SJSA1 (cell line): Measurements from ENCODE around the gene ARHGEF4. TPM values are rescaled to one million over a fixed set of nuclear protein-coding genes. Genes with fewer than 3 reads are reported as not detected.

ENCODE experiments used
- DNase-seq, 2 experiments: peaks; one replicate each; pipeline ENCODE4 v3.0.0-alpha.2; 2015 to 2020; ENCODE audit warnings: low spot score in 2 of 2, low read depth in 1 of 2
- H3K27ac ChIP-seq: fragments of 250-450 bp; sonication (Bioruptor Pico); 2 replicates; pipeline ENCODE4 v1.5.1; 2020; ENCODE audit warnings: mild to moderate bottlenecking, moderate library complexity
- H3K27me3 ChIP-seq: fragments of 250-450 bp; sonication (Bioruptor Pico); replicated peaks from 2 replicates; pipeline ENCODE4 v1.5.1; 2020; ENCODE audit warnings: mild to moderate bottlenecking, moderate library complexity
- H3K36me3 ChIP-seq: fragments of 250-450 bp; sonication (Bioruptor Pico); 2 replicates; pipeline ENCODE4 v1.5.1; 2020; ENCODE audit warnings: mild to moderate bottlenecking
- H3K4me1 ChIP-seq: fragments of 250-450 bp; sonication (Bioruptor Pico); replicated peaks from 2 replicates; pipeline ENCODE4 v1.6.1; 2021; ENCODE audit warnings: mild to moderate bottlenecking
- H3K4me3 ChIP-seq: fragments of 250-450 bp; sonication (Bioruptor Pico); 2 replicates; pipeline ENCODE4 v1.5.1; 2020; ENCODE audit warnings: mild to moderate bottlenecking
- H3K9me3 ChIP-seq: fragments of 250-450 bp; sonication (Bioruptor Pico); replicated peaks from 2 replicates; pipeline ENCODE4 v1.5.1; 2020; ENCODE audit warnings: mild to moderate bottlenecking
- total RNA-seq: library from RNA; depleted of rRNA; stranded (reverse); fragments of >200 nt; shearing (Covaris generic); gene quantifications from 2 replicates; pipeline ENCODE4 v1.2.3, GENCODE V29; 2014

Gene ARHGEF4
- total RNA-seq, 1 experiment from 2014 or later = 3.9 TPM

DNA sequence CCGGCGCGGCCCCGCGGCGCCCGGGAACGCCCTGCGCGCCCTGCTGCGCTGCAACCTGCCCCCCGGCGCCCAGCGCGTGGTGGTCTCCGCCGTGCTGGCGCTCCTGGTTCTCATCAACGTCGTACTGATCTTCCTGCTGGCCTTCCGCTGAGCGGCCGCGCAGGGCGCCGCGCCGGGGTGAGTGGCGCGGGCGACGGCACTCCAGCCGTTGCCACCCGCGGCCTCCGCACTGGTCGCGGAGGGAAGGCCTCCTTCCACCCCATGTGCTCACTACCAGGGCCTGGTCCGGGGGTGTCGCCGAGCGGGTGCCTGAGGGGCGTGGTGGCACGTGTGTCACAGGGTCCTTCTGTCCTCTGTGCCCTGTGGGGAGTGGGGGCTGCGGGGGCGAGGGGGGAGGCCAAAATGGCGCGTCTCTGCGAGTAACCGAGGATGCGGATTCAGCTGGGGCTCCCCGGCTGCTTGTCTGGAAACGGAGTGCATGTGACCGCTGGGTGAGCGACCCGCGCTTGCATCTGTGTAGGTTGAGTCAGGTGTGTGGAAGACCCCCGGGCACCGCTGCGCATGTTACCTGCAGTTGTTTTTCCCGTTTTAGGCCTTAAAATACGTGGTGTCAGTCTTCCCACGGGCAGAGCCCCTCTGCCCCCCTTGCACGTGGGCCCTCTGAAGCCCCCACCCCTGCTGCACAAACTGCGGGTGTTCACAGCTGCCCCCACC is 198.6 kb downstream of the ARHGEF4 start:
- H3K4me3 ChIP-seq = peak overlapping the region; percentile 42
- DNase-seq = peak in 1 of 2 experiments; percentile 41
- no peaks in the 10 kb centered on the region for H3K36me3 ChIP-seq
- H3K27ac ChIP-seq = no peak overlapping the region
- peaks cover 20% of the 10 kb centered on the region for H3K4me1 ChIP-seq
- no peaks in the 10 kb centered on the region for H3K27me3 ChIP-seq
- no peaks in the 10 kb centered on the region; the same call in 1 of the 2 replicates for H3K9me3 ChIP-seq

DNA sequence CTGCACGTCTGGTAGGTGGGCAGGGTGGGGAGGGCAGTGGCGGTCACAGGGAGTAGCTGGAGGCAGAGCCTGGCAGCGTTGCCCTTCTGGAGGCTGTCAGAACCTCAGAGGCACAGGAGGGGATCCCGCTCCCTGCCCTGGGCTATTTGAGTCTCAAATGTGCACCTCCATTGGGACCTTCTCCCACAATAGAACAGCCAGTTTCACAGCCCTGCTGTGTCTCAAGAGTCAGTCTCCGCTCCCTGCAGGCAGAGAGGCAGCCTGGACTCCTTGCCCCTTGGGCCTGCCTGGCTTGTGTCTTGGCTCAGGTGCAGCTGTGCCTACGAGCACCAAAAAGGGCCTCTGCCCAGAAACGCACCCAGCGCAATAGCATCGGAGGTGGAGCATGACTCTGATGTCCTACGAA is 199.1 kb downstream of the ARHGEF4 start:
- H3K4me3 ChIP-seq = no peak overlapping the region
- H3K36me3 ChIP-seq = no peaks in the 10 kb centered on the region
- no peaks in the 10 kb centered on the region; the same call in 1 of the 2 replicates for H3K9me3 ChIP-seq
- H3K27me3 ChIP-seq = no peaks in the 10 kb centered on the region
- no peak overlapping the region for H3K27ac ChIP-seq
- H3K4me1 ChIP-seq = peaks cover 20% of the 10 kb centered on the region
- DNase-seq = no peak

DNA sequence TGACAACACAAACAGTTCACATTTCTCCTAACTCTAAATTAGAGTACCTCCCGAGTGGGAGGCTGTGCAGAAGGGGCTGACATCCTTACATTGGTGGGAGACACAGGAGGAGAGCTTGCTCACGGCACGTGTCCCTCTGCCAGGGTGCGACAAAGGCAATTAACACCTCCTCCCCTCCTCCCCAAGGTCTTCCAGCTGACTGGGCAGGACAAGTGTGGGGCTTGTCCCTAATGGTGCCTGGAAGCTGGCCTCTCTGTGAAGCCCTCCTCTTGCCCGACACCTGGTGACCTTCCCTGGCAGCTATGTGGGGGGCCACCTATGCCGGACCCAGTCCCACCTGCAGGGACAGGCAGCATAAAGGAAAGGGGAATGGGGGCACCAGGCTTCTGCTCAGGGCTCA is 199.6 kb downstream of the ARHGEF4 start:
- peaks cover 20% of the 10 kb centered on the region for H3K4me1 ChIP-seq
- H3K36me3 ChIP-seq = no peaks in the 10 kb centered on the region
- H3K27ac ChIP-seq = no peak overlapping the region
- no peaks in the 10 kb centered on the region; the same call in 1 of the 2 replicates for H3K9me3 ChIP-seq
- H3K27me3 ChIP-seq = no peaks in the 10 kb centered on the region
- no peak for DNase-seq
- no peak overlapping the region for H3K4me3 ChIP-seq

DNA sequence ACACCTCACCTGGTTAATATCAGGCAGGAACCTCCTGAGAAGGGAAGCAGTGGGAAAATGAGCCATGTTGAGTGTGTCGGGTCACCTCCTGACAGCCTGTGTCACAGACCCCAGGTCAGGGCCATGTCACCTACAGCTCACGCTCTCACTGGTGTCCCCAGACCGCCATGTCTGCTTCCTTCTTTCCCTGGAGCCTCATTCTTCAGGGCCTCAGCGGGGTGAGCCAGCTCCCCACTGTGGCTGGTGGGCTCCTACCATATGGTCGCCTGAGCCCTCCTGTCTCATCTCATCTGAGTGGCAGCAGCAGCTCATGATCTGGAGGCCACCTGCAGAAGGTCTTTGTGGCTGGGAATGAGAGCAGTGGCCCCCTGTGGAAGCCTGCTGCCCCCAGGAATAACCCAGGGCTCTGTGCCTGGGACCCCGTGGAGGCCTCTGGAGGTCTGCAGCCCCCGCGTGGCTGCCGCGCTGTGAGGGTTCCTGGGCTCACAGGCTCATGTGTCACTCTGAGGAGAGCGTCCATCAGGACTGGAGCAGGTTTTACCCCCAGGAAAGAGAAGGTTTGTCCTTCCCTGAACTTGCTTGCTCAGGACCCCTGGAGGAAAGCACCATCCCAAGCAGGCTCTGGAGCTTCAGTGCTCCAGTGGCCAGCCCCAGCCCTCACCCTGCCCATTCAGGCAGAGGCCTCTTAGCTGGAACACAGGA is 200.1 kb downstream of the ARHGEF4 start:
- Histone ChIP-seq H3K4me1 (peaks cover 20% of the 10 kb centered on the region), H3K27me3 (no peaks in the 10 kb centered on the region), H3K36me3 (no peaks in the 10 kb centered on the region), H3K27ac (no peak overlapping the region), H3K4me3 (no peak overlapping the region), H3K9me3 (no peaks in the 10 kb centered on the region; the same call in 1 of the 2 replicates)
- no peak for DNase-seq

DNA sequence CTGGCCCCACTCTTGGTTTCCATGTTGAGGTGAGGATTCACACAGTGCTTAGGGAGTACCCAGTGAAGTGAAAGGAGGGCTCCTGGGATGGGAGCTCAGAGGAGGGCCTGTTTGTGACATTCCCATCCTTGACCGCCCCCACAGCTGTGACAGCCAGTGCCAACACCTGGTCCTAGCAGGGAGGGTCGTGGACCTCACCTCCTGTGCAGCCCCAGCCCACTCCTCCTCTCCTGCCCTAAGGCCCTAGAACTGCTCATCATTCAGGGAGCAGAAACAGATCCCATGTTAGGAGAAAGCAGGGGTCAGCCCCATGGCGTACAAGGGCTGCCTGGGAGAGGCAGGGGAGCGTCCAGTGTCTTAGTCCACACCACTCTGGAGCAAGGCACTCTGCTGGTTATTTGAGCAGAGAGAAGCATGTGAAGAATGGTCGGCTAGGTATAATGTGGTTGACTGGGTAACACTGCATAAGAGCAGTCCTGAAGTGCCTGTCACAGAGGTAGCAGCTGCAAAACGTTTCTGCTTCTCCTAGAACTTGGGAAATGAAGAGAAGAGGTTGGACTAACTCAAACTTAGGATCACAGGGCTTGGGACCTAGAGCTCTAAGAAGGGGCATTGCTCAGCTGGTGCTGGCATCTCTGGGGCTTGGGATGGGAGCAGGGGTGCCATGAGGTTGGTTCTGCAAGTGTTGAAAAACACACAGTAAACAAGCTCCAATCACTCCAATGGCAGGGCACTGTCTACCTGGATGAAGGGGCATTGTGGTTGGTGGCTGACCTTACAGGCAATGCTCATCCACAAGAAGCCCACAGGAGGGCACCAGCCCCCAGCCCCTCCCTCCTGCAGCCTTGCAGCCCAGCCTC is 200.9 kb downstream of the ARHGEF4 start:
- no peaks in the 10 kb centered on the region; the same call in 1 of the 2 replicates for H3K9me3 ChIP-seq
- no peak overlapping the region for H3K27ac ChIP-seq
- H3K4me1 ChIP-seq = peaks cover 20% of the 10 kb centered on the region
- no peak for DNase-seq
- no peak overlapping the region for H3K4me3 ChIP-seq
- H3K36me3 ChIP-seq = no peaks in the 10 kb centered on the region
- H3K27me3 ChIP-seq = no peaks in the 10 kb centered on the region

DNA sequence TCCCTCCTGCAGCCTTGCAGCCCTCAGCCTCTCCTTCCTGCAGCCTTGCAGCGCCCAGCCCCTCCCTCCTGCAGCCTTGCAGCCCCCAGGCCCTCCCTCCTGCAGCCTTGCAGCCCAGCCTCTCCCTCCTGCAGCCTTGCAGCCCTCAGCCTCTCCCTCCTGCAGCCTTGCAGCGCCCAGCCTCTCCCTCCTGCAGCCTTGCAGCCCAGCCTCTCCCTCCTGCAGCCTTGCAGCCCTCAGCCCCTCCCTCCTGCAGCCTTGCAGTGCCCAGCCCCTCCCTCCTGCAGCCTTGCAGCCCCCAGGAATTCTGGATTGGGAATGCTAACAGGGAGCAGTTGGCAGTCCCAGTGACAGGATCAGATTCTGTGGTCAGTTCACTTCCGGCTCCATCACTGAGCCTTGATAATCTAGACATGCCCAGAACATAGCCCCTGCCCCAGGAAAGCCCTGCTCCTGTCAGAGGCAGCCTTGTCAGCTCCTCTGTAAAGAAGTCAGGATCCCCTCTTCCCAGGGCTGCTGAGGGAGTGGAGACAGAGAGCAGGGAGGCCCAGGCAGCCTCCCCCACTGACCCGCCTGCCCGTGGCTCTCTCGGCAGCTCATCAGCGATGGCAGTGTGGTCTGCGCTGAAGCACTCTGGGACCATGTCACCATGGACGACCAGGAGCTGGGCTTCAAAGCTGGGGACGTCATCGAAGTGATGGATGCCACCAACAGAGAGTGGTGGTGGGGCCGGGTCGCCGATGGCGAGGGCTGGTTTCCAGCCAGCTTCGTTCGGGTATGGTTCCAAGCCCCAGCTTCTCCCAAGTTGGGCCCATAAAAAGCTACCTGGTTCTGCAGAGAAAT is 201.8 kb downstream of the ARHGEF4 start:
- H3K36me3 ChIP-seq = no peaks in the 10 kb centered on the region
- no peak for DNase-seq
- H3K9me3 ChIP-seq = no peaks in the 10 kb centered on the region; the same call in 1 of the 2 replicates
- H3K27me3 ChIP-seq = no peaks in the 10 kb centered on the region
- H3K27ac ChIP-seq = no peak overlapping the region
- peaks cover 20% of the 10 kb centered on the region for H3K4me1 ChIP-seq
- no peak overlapping the region for H3K4me3 ChIP-seq

DNA sequence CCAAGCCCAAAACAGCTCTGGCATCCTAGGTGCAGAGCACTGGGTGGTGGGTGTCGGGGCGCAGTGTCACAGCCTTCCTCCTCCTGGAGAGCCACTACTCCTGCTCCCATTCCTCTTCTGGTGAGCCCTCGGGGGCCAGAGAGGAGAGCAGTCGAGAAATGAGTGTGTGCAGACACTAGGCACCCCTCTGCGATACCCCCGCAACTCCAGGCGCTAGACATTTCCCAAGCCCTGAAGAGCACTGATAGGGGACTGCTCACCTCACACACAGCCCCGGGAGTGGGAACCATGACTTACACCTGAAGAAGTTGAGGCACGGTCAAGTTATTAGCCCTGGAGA is 202.4 kb downstream of the ARHGEF4 start:
- Histone ChIP-seq H3K36me3 (no peaks in the 10 kb centered on the region), H3K4me1 (peaks cover 15% of the 10 kb centered on the region), H3K27me3 (no peaks in the 10 kb centered on the region), H3K4me3 (no peak overlapping the region), H3K9me3 (no peaks in the 10 kb centered on the region; the same call in 1 of the 2 replicates), H3K27ac (no peak overlapping the region)
- no peak for DNase-seq

DNA sequence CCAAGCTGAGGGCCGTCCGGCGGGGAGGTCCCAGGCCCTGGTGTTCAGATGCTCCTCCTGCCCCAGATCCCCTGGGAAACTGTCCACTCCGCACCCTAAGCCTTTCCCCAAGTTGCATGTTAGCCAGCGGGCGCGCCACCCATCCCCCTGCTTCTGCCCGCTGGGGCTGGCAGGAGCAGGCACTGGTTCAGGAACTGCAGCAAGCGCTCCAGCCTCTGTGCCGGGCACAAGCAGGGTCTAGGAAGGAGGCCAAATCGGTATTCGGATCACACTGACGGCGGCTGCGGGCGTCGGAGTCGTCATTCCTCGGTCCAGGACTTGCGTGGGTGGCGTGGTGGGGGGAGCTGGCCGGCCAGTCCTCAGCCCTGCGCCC is 202.8 kb downstream of the ARHGEF4 start:
- Histone ChIP-seq H3K27ac (no peak overlapping the region), H3K4me1 (peaks cover 10% of the 10 kb centered on the region), H3K9me3 (no peaks in the 10 kb centered on the region; the same call in 1 of the 2 replicates), H3K27me3 (no peaks in the 10 kb centered on the region), H3K36me3 (no peaks in the 10 kb centered on the region), H3K4me3 (no peak overlapping the region)
- DNase-seq = peak in 1 of 2 experiments; percentile 41

DNA sequence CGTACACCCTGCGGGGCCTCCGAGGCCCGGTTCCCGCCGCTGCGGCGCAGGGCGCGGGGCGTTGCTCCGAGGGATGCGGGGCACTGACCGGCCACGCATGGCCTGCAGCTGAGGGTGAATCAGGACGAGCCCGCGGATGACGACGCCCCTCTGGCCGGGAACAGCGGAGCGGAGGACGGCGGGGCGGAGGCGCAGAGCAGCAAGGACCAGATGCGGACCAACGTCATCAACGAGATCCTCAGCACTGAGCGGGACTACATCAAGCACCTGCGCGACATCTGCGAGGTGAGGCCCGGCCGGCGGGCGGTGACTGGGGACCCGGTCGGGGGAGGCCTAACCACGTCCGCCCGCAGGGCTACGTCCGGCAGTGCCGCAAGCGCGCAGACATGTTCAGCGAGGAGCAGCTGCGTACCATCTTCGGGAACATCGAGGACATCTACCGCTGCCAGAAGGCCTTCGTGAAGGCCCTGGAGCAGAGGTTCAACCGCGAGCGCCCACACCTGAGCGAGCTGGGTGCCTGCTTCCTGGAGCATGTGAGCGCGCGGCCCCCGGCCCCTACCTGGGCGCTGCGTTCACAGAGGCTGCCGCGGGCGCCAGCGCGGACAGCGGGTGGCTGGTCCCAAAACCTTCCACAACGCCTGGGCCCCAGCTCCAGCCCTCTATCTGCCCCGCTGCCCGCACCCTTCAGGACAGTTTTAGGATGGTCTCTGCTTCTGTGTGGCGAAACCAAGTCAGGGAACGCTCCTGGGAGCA is 203.4 kb downstream of the ARHGEF4 start:
- DNase-seq = no peak
- H3K36me3 ChIP-seq = no peaks in the 10 kb centered on the region
- no peaks in the 10 kb centered on the region for H3K27me3 ChIP-seq
- H3K4me1 ChIP-seq = peaks cover 5% of the 10 kb centered on the region; the same call in 1 of the 2 replicates
- H3K9me3 ChIP-seq = no peaks in the 10 kb centered on the region; the same call in 1 of the 2 replicates
- H3K27ac ChIP-seq = no peak overlapping the region
- H3K4me3 ChIP-seq = no peak overlapping the region

DNA sequence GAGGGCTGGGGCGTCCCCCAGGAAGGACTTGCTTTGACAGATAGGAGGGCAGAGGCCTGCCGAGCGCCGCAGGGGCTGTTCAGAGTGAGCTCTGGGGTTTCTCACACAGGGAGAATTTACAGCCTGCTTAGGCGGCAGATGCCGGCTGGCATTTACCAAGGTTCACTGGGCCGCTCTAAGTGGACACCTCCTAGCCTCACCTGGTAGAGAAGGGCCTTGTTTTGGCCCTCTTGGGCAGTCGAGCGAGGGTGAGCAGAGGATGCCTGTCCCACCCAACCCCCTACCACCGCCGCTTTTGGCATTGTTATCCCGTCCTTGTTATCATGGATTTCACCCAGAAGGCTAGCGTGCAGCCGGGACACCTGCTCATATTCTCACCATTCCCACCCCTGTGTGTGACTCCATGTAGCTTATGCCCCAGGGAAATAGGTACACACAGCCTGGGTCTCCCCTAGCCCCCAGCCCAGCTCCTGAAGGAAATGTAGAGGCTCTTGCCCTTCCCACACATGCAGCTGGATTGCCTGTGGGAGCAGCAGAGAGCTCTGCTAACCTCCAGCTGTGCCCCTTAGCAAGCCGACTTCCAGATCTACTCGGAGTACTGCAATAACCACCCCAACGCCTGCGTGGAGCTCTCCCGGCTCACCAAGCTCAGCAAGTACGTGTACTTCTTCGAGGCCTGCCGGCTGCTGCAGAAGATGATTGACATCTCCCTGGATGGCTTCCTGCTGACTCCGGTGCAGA is 204.1 kb downstream of the ARHGEF4 start:
- no peak for DNase-seq
- H3K36me3 ChIP-seq = peaks cover 2% of the 10 kb centered on the region

DNA sequence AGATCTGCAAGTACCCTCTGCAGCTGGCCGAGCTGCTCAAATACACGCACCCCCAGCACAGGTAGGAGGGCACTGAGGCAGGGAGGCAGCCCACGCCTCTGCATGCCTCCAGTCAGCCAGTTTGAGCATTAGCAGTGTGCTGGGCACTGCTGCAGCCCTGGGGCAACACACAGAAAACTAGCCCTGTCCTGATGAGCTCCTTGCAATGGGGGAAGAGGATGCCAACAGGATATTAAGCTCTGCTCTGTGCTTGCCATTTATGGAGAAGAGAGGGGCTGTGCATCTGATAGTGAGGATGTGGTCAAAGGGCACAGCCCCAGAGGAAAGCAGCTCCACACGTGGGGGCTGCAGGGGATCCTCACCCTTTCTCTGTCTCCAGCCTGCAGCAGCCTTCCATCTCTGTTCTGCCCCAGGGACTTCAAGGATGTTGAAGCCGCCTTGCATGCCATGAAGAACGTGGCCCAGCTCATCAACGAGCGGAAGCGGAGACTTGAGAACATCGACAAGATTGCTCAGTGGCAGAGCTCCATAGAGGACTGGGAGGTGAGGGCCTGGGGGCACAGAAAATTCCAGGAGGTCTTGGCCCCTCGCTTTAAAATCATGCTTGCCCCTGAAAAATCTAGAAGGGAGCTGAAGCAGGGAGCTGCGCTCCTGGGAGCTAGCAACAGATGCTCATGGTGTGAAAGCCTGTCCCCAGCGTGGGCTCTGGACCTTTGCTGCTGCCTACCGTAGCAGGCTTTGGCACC is 204.9 kb downstream of the ARHGEF4 start:
- Histone ChIP-seq H3K4me3 (no peak overlapping the region), H3K36me3 (peaks cover 9% of the 10 kb centered on the region), H3K4me1 (no peaks in the 10 kb centered on the region), H3K27me3 (no peaks in the 10 kb centered on the region), H3K9me3 (no peaks in the 10 kb centered on the region), H3K27ac (no peak overlapping the region)
- DNase-seq = no peak

More for the DNA sequence above, 204.1 kb downstream of the ARHGEF4 start:
- H3K9me3 ChIP-seq = no peaks in the 10 kb centered on the region; the same call in 1 of the 2 replicates
- H3K27ac ChIP-seq = no peak overlapping the region
- no peaks in the 10 kb centered on the region for H3K4me1 ChIP-seq
- H3K4me3 ChIP-seq = no peak overlapping the region
- H3K27me3 ChIP-seq = no peaks in the 10 kb centered on the region
